CD4-positive, alpha-beta T cell treated with Interleukin-17A for 1 hour (primary cell): Measurements from ENCODE around the gene RUFY1.
"Not testable (repeated sequence)": the region's sequence is repeated elsewhere in the genome, so short reads cannot be mapped to it uniquely, and the experiment has no call there.

Source experiments
- DNase-seq: peaks from one replicate; pipeline ENCODE4 v3.0.0-alpha.2; 2020

RUFY1 gene

GRCh38 chr5:179550511-179551342 lies at the start of gene RUFY1:
Gene RUFY1 (plus strand): TSS chr5:179550554. CDS start chr5:179550570, 16 bp downstream.
- DNase-seq: peak; percentile 81

- DNase-seq: not testable (repeated sequence)
Observed at GRCh38 chr5:179501997-179502396, 48.4 kb upstream of the RUFY1 start.

- not testable (repeated sequence) for DNase-seq
Observed at GRCh38 chr5:179502420-179502819, 47.9 kb upstream of the RUFY1 start.

- DNase-seq: no peak
Observed at GRCh38 chr5:179504191-179504590, 46.2 kb upstream of the RUFY1 start.

GRCh38 chr5:179504600-179505396 lies 45.6 kb upstream of the RUFY1 start:
- DNase-seq: no peak

GRCh38 chr5:179505636-179506261 lies 44.6 kb upstream of the RUFY1 start:
- no peak for DNase-seq

GRCh38 chr5:179509239-179509638 lies 41.1 kb upstream of the RUFY1 start:
- no peak for DNase-seq

GRCh38 chr5:179509845-179510244 lies 40.5 kb upstream of the RUFY1 start:
- no peak for DNase-seq

GRCh38 chr5:179512452-179513000 lies 37.8 kb upstream of the RUFY1 start:
- DNase-seq: no peak

GRCh38 chr5:179515501-179515900 lies 34.9 kb upstream of the RUFY1 start:
- not testable (repeated sequence) for DNase-seq

- no peak for DNase-seq
Observed at GRCh38 chr5:179516221-179516620, 34.1 kb upstream of the RUFY1 start.

GRCh38 chr5:179517746-179518145 lies 32.6 kb upstream of the RUFY1 start:
- DNase-seq: not testable (repeated sequence)

- DNase-seq: not testable (repeated sequence)
Observed at GRCh38 chr5:179518369-179518768, 32.0 kb upstream of the RUFY1 start.

GRCh38 chr5:179519416-179520070 lies 30.8 kb upstream of the RUFY1 start:
- DNase-seq: not testable (repeated sequence)

- DNase-seq: not testable (repeated sequence)
Observed at GRCh38 chr5:179522107-179522506, 28.2 kb upstream of the RUFY1 start.

GRCh38 chr5:179526978-179527377 lies 23.4 kb upstream of the RUFY1 start:
- DNase-seq: no peak

- DNase-seq: peak; percentile 57
Observed at GRCh38 chr5:179530069-179530998, 20.0 kb upstream of the RUFY1 start.

GRCh38 chr5:179533024-179533423 lies 17.3 kb upstream of the RUFY1 start:
- DNase-seq: no peak

GRCh38 chr5:179533907-179534306 lies 16.4 kb upstream of the RUFY1 start:
- no peak for DNase-seq

GRCh38 chr5:179534431-179534830 lies 15.9 kb upstream of the RUFY1 start:
- DNase-seq: no peak

GRCh38 chr5:179536676-179537075 lies 13.7 kb upstream of the RUFY1 start:
- DNase-seq: no peak
